OCI-LY3 (cell line): ENCODE results near the gene TXLNA.

Source experiments
- H2AFZ ChIP-seq: fragments of 200-600, 300-600 bp; shearing (Covaris generic); 2 replicates; pipeline ENCODE4 v1.6.0; 2014; ENCODE audit warnings: antibody characterized with exemption, low read depth, low read length
- H3K27ac ChIP-seq: fragments of 200-600, 300-600 bp; sonication (generic); 2 replicates; pipeline ENCODE4 v1.5.1; 2014; ENCODE audit warnings: mild to moderate bottlenecking, low read length, moderate library complexity, mixed read lengths
- H3K27me3 ChIP-seq: fragments of 200-600, 300-600 bp; sonication (generic); 2 replicates; pipeline ENCODE4 v1.6.1; 2014; ENCODE audit warnings: low read depth, low read length, mixed read lengths
- H3K36me3 ChIP-seq: fragments of 200-600, 300-600 bp; sonication (generic); replicated peaks from 2 replicates; pipeline ENCODE3; 2014; ENCODE audit warnings: low read depth, low read length, mixed read lengths
- H3K4me1 ChIP-seq: fragments of 300-600, 200-600 bp; sonication (generic); 2 replicates; pipeline ENCODE4 v1.6.1; 2014; ENCODE audit warnings: low read length, mixed read lengths
- H3K4me2 ChIP-seq: fragments of 200-600, 300-600 bp; sonication (generic); 2 replicates; pipeline ENCODE4 v1.6.1; 2014; ENCODE audit warnings: low read length, mixed read lengths
- H3K4me3 ChIP-seq: fragments of 300-600, 200-600 bp; sonication (generic); 2 replicates; pipeline ENCODE4 v1.5.1; 2014; ENCODE audit warnings: antibody characterized with exemption, mild to moderate bottlenecking, low read length, moderate library complexity
- H3K79me2 ChIP-seq: fragments of 300-600, 200-600 bp; shearing (Covaris generic); 2 replicates; pipeline ENCODE4 v1.6.1; 2014; ENCODE audit warnings: mild to moderate bottlenecking, low read length, mixed read lengths
- H3K9ac ChIP-seq: fragments of 300-600, 200-600 bp; shearing (Covaris generic); 2 replicates; pipeline ENCODE4 v1.6.0; 2014; ENCODE audit warnings: mild to moderate bottlenecking, low read length, moderate library complexity
- H3K9me3 ChIP-seq: fragments of 200-600, 300-600 bp; shearing (Covaris generic); 2 replicates; pipeline ENCODE4 v1.6.1; 2014; ENCODE audit warnings: low read length, mixed read lengths; ENCODE audit not compliant: insufficient read depth
- H4K20me1 ChIP-seq: fragments of 200-600, 300-600 bp; sonication (generic); 2 replicates; pipeline ENCODE4 v1.6.1; 2016; ENCODE audit warnings: low read length, mixed read lengths; ENCODE audit not compliant: insufficient read depth
- EZH2phosphoT487 ChIP-seq: fragments of 200-600 bp; shearing (Covaris generic); IDR thresholded peaks from 2 replicates; pipeline ENCODE4 v1.6.1; 2018; ENCODE audit warnings: antibody characterized with exemption, mixed run types, low read depth
- TF ChIP-seq, protein P1 (sequence below): fragments of 200-600, 300-600 bp; sonication (generic); IDR thresholded peaks from 2 replicates; pipeline ENCODE4 v1.5.1; 2014; ENCODE audit warnings: antibody characterized with exemption, low read length, low read depth

Gene TXLNA

DNA sequence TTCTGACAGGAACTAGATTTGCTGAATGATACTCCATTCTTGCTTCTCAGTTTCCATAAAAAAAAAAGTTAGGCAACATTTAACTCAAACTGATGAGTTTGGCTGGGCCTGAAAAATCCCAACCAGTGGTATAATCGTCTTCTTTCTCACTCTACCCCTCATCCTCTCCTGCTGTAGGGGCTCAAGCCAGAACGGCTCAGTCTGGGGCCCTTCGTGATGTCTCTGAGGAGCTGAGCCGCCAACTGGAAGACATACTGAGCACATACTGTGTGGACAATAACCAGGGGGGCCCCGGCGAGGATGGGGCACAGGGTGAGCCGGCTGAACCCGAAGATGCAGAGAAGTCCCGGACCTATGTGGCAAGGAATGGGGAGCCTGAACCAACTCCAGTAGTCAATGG is 1.6 kb downstream of the TXLNA start:
- Histone ChIP-seq H3K9ac (peak overlapping the region; percentile 96), H3K27me3 (no peaks in the 10 kb centered on the region), H3K4me2 (peak overlapping the region; percentile 94), H2AFZ (no peak overlapping the region), H3K9me3 (no peaks in the 10 kb centered on the region), H3K4me1 (peaks cover 18% of the 10 kb centered on the region), H3K4me3 (peak overlapping the region; percentile 94), H3K36me3 (peaks cover 31% of the 10 kb centered on the region), H4K20me1 (peaks cover 1% of the 10 kb centered on the region; the same call in 1 of the 2 replicates), H3K27ac (peak overlapping the region; percentile 76; the same call in 1 of the 2 replicates), H3K79me2 (peaks cover 57% of the 10 kb centered on the region)
- TF ChIP-seq, protein P1, sequence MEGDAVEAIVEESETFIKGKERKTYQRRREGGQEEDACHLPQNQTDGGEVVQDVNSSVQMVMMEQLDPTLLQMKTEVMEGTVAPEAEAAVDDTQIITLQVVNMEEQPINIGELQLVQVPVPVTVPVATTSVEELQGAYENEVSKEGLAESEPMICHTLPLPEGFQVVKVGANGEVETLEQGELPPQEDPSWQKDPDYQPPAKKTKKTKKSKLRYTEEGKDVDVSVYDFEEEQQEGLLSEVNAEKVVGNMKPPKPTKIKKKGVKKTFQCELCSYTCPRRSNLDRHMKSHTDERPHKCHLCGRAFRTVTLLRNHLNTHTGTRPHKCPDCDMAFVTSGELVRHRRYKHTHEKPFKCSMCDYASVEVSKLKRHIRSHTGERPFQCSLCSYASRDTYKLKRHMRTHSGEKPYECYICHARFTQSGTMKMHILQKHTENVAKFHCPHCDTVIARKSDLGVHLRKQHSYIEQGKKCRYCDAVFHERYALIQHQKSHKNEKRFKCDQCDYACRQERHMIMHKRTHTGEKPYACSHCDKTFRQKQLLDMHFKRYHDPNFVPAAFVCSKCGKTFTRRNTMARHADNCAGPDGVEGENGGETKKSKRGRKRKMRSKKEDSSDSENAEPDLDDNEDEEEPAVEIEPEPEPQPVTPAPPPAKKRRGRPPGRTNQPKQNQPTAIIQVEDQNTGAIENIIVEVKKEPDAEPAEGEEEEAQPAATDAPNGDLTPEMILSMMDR, result no peak

DNA sequence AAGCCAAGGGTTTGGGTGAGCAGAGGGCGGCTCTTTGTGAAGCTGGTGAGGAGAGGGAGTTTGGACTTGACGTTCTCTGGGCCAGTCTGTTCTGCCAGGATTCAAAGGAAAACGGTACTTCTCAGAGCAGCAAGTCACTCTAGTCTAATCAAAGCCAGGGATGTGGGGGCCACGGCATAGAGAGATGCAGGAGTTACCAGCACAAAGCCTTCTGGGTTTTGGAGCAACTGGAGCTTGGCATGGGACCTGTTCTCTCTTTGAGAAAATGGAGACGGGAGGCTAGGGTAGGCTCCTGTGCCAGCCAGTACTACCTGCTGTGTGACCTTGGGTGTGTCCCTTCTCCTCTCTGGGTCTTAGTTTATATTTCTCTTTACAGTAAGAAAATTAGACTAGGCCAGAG is 2.1 kb downstream of the TXLNA start:
- H3K4me3 ChIP-seq, result no peak overlapping the region
- no peak overlapping the region for H3K9ac ChIP-seq
- no peak overlapping the region for H3K4me2 ChIP-seq
- no peak overlapping the region for H2AFZ ChIP-seq
- no peak overlapping the region for H3K27ac ChIP-seq
- TF ChIP-seq, protein P1, result no peak
- no peak for TF ChIP-seq EZH2phosphoT487
- no peaks in the 10 kb centered on the region for H3K9me3 ChIP-seq
- H4K20me1 ChIP-seq, result peaks cover 2% of the 10 kb centered on the region; the same call in 1 of the 2 replicates
- H3K4me1 ChIP-seq, result peaks cover 18% of the 10 kb centered on the region
- H3K36me3 ChIP-seq, result peaks cover 36% of the 10 kb centered on the region
- H3K27me3 ChIP-seq, result no peaks in the 10 kb centered on the region
- H3K79me2 ChIP-seq, result peaks cover 62% of the 10 kb centered on the region

DNA sequence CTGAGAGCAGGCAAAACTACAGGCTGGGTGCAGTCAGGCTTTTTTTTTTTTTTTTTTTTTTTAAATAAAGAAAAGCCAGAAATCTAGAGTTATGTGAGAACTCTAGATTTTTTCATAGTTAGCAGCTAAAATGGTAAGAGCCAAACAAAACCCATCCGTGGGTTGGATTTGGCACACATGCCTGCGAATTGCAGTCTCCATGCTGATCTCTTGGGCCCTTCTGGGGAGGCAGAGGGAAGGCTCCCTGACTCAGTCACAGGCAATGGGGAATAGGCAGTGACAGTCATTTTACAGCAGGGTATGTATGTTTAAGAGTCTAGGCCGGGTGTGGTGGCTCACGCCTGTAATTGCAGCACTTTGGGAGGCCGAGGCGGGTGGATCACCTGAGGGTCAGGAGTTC is 2.6 kb downstream of the TXLNA start:
- Histone ChIP-seq H3K4me1 (peaks cover 18% of the 10 kb centered on the region), H3K27me3 (no peaks in the 10 kb centered on the region), H3K9ac (no peak overlapping the region), H2AFZ (no peak overlapping the region), H3K4me3 (no peak overlapping the region), H3K36me3 (peaks cover 38% of the 10 kb centered on the region), H3K79me2 (peaks cover 66% of the 10 kb centered on the region), H3K4me2 (no peak overlapping the region), H4K20me1 (peaks cover 2% of the 10 kb centered on the region; the same call in 1 of the 2 replicates), H3K27ac (no peak overlapping the region), H3K9me3 (no peaks in the 10 kb centered on the region)
- TF ChIP-seq, protein P1, result no peak
- TF ChIP-seq EZH2phosphoT487, result no peak

DNA sequence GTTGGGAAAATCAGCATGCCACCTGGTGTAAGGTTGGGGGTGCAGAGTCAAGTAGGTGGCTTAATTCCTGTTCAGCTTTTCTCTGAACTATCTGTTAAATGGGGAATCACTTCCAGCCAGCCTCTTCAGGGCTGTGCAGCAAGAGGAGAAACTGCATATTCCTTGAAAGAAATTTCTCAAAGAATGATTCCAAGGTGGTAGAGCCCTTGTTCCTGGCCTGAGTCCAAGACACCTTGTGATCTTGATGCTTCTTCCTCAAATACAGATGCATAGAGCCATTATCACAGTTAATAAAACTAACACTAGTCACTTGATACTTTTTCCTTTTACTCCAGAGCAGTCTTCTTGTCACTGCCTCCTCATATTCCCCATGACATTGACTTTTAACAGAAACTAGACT is 5.2 kb downstream of the TXLNA start:
- Histone ChIP-seq H3K9ac (no peak overlapping the region), H3K4me3 (no peak overlapping the region), H3K4me1 (peaks cover 10% of the 10 kb centered on the region), H3K4me2 (no peak overlapping the region), H3K9me3 (no peaks in the 10 kb centered on the region), H2AFZ (no peak overlapping the region), H3K79me2 (peaks cover 74% of the 10 kb centered on the region), H3K27me3 (no peaks in the 10 kb centered on the region), H3K36me3 (peaks cover 46% of the 10 kb centered on the region), H3K27ac (no peak overlapping the region), H4K20me1 (peaks cover 2% of the 10 kb centered on the region)
- no peak for TF ChIP-seq EZH2phosphoT487
- TF ChIP-seq, protein P1, result no peak
